ENCODE results near the gene ILF3. TPM values are rescaled to one million over a fixed set of nuclear protein-coding genes. Genes with fewer than 3 reads are reported as not detected.

Gene ILF3
- polyA plus RNA-seq, 3 donors = 34.4 to 189 (median 48.1) TPM

GRCh38 chr19:10718205-10719196 lies 64.4 kb downstream of the ILF3 start:
- peaks cover 55% of the 10 kb centered on the region for H4K20me1 ChIP-seq (ENCODE audit: insufficient read depth, low read length)
- DNase-seq = peak in 2 of 3 donors; percentile 31 to 45
- H3K36me3 ChIP-seq (replicated peaks in 1 of 2; ENCODE audit: control insufficient read depth in 1 of 2, insufficient read depth in 2 of 2, low read length in 2 of 2) = peaks cover 0 to 15% of the 10 kb centered on the region in 2 donors
- Mint-ChIP-seq H3K36me3 (peaks cover 9 to 25% of the 10 kb centered on the region in 2 donors), H3K4me3 (peak overlapping the region; percentile 98), H3K4me1 (peaks cover 25% of the 10 kb centered on the region), H3K27ac (peak overlapping the region; percentile 85 to 97 (median 92)), H3K27me3 (ENCODE audit: low read depth in 3 of 3) (no peaks in the 10 kb centered on the region), H3K9me3 (no peaks in the 10 kb centered on the region)
- intact Hi-C loops (cut with micrococcal nuclease) = loop anchor here (5.0 kb wide), 5 partner anchors 39 to 144 kb away; no protein-coding TSS in a partner anchor
- TF ChIP-seq CTCF (IDR thresholded peaks at IDR 0.05) = no peak
- no peaks in the 10 kb centered on the region for H3K27me3 ChIP-seq (ENCODE audit: control insufficient read depth in 2 of 2, insufficient read depth in 2 of 2, low read length in 2 of 2)
- H3K4me3 ChIP-seq (replicated peaks in 1 of 3; ENCODE audit: low read depth in 2 of 3, low read length in 3 of 3) = peak overlapping the region; percentile 88 to 96 (median 89)
- H3K4me1 ChIP-seq (ENCODE audit: control insufficient read depth in 1 of 2, insufficient read depth in 2 of 2, low read length in 2 of 2) = peaks cover 27 to 28% of the 10 kb centered on the region in 2 donors
- H3K4me2 ChIP-seq (replicated peaks; ENCODE audit: extremely low read depth, low read length, poor library complexity, severe bottlenecking) = peak overlapping the region; percentile 93
- H3K9me3 ChIP-seq (replicated peaks in 1 of 2; ENCODE audit: control insufficient read depth in 1 of 2, insufficient read depth in 1 of 2, low read length in 2 of 2) = no peaks in the 10 kb centered on the region
- H3K27ac ChIP-seq (ENCODE audit: low read depth in 1 of 2, low read length in 2 of 2) = peak overlapping the region; percentile 32 to 89
- H2AFZ ChIP-seq (ENCODE audit: insufficient read depth, low read depth, low read length, poor library complexity, severe bottlenecking) = peak overlapping the region; percentile 72
- peaks cover 57% of the 10 kb centered on the region for H3K79me2 ChIP-seq (ENCODE audit: insufficient read depth, low read length)
- peak overlapping the region; percentile 90 for H3K9ac ChIP-seq (ENCODE audit: insufficient read depth, low read length, poor library complexity, severe bottlenecking)
- 1% methylated on average over 69 of the region's 70 CpGs for WGBS (ENCODE audit: insufficient coverage)

GRCh38 chr19:10719466-10719961 lies 65.4 kb downstream of the ILF3 start:
- Mint-ChIP-seq H3K36me3 (peaks cover 10 to 31% of the 10 kb centered on the region in 2 donors), H3K27ac (peak overlapping the region in 6 of 7 donors; percentile 85 to 97 (median 92)), H3K27me3 (ENCODE audit: low read depth in 3 of 3) (no peaks in the 10 kb centered on the region), H3K4me3 (peak overlapping the region; percentile 98), H3K4me1 (peaks cover 32% of the 10 kb centered on the region), H3K9me3 (no peaks in the 10 kb centered on the region)
- no peaks in the 10 kb centered on the region for H3K9me3 ChIP-seq (replicated peaks in 1 of 2; ENCODE audit: control insufficient read depth in 1 of 2, insufficient read depth in 1 of 2, low read length in 2 of 2)
- intact Hi-C loops (cut with micrococcal nuclease) = loop anchor here (5.0 kb wide), 5 partner anchors 38 to 143 kb away; no protein-coding TSS in a partner anchor
- peak in 2 of 3 donors; percentile 34 to 40 for DNase-seq
- peaks cover 65% of the 10 kb centered on the region for H4K20me1 ChIP-seq (ENCODE audit: insufficient read depth, low read length)
- 80% methylated on average over 3 of the region's 5 CpGs for WGBS (ENCODE audit: insufficient coverage)
- peaks cover 0 to 20% of the 10 kb centered on the region in 2 donors for H3K36me3 ChIP-seq (replicated peaks in 1 of 2; ENCODE audit: control insufficient read depth in 1 of 2, insufficient read depth in 2 of 2, low read length in 2 of 2)
- no peak overlapping the region for H2AFZ ChIP-seq (ENCODE audit: insufficient read depth, low read depth, low read length, poor library complexity, severe bottlenecking)
- peak overlapping the region; percentile 93 for H3K4me2 ChIP-seq (replicated peaks; ENCODE audit: extremely low read depth, low read length, poor library complexity, severe bottlenecking)
- peaks cover 67% of the 10 kb centered on the region for H3K79me2 ChIP-seq (ENCODE audit: insufficient read depth, low read length)
- no peaks in the 10 kb centered on the region for H3K27me3 ChIP-seq (ENCODE audit: control insufficient read depth in 2 of 2, insufficient read depth in 2 of 2, low read length in 2 of 2)
- H3K27ac ChIP-seq (ENCODE audit: low read depth in 1 of 2, low read length in 2 of 2) = peak overlapping the region; percentile 34 to 89
- H3K9ac ChIP-seq (ENCODE audit: insufficient read depth, low read length, poor library complexity, severe bottlenecking) = peak overlapping the region; percentile 90
- TF ChIP-seq CTCF (IDR thresholded peaks at IDR 0.05) = no peak
- H3K4me3 ChIP-seq (replicated peaks in 1 of 3; ENCODE audit: low read depth in 2 of 3, low read length in 3 of 3) = peak overlapping the region; percentile 88 to 96 (median 89)
- peaks cover 27 to 28% of the 10 kb centered on the region in 2 donors for H3K4me1 ChIP-seq (ENCODE audit: control insufficient read depth in 1 of 2, insufficient read depth in 2 of 2, low read length in 2 of 2)
